ENCODE measurements around the gene BRSK2.

The BRSK2 gene

DNA sequence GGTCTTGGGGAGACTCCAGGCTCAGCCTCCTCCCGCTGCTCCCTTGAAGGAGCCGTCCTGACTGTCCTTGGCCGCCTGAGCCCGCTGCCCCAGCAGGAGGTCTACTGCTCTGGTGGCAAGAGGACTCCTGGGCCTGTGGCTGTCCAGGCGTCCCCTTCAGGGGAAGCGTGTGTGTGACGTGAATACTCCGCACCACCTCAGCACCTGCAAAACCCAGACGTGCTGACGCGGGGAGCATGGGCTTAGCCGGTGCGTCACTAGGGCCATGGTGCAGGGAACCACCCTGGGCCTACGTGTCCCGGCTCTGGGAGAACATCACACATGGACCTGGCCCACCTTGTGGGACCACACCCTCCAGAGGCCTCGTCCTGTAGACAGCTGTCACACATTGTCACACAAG, 30.2 kb upstream of the BRSK2 start:
- DNase-seq: no peak
- Mint-ChIP-seq H3K4me3 (no peak overlapping the region), H3K27me3 (ENCODE audit: low read depth, poor library complexity) (peaks cover 54% of the 10 kb centered on the region), H3K9me3 (peaks cover 27% of the 10 kb centered on the region), H3K36me3 (ENCODE audit: low read depth) (no peaks in the 10 kb centered on the region), H3K27ac (no peak overlapping the region), H3K4me1 (no peaks in the 10 kb centered on the region)
- TF ChIP-seq, protein P1, sequence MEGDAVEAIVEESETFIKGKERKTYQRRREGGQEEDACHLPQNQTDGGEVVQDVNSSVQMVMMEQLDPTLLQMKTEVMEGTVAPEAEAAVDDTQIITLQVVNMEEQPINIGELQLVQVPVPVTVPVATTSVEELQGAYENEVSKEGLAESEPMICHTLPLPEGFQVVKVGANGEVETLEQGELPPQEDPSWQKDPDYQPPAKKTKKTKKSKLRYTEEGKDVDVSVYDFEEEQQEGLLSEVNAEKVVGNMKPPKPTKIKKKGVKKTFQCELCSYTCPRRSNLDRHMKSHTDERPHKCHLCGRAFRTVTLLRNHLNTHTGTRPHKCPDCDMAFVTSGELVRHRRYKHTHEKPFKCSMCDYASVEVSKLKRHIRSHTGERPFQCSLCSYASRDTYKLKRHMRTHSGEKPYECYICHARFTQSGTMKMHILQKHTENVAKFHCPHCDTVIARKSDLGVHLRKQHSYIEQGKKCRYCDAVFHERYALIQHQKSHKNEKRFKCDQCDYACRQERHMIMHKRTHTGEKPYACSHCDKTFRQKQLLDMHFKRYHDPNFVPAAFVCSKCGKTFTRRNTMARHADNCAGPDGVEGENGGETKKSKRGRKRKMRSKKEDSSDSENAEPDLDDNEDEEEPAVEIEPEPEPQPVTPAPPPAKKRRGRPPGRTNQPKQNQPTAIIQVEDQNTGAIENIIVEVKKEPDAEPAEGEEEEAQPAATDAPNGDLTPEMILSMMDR (IDR thresholded peaks at IDR 0.05): no peak

DNA sequence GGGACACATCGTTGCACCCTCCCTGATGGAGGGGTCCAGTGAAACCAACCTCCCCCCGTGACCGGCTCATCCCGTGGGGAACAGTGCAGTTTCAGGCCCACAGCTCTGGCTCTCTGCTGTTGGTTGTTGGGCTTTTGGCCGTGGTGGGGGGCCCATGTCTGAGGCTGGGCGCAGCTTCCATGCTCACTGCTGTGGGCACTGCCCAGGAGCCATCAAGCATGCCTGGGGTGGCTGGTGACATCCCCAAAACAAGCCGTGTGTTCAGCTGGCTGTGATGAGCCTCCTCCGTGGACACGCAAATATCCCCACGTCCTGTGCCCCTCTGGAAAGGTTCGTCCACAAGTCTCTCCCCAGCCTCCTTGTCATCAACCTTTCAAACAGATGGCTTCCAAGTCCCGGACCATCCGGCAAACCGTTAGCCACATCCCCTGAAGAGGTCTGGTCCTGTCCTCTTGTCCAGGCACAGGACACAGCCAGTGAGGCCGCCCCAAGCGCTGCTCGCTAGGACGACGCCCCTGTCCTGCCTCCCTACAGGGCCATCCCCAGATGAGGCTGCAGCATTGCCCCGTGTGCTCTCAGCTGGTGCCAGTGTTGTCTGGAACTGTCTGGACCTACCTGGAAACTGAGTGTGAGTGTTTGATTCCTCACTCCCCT, 29.4 kb upstream of the BRSK2 start:
- no peak for DNase-seq
- Mint-ChIP-seq H3K27me3 (ENCODE audit: low read depth, poor library complexity) (peaks cover 55% of the 10 kb centered on the region), H3K9me3 (peaks cover 35% of the 10 kb centered on the region)

DNA sequence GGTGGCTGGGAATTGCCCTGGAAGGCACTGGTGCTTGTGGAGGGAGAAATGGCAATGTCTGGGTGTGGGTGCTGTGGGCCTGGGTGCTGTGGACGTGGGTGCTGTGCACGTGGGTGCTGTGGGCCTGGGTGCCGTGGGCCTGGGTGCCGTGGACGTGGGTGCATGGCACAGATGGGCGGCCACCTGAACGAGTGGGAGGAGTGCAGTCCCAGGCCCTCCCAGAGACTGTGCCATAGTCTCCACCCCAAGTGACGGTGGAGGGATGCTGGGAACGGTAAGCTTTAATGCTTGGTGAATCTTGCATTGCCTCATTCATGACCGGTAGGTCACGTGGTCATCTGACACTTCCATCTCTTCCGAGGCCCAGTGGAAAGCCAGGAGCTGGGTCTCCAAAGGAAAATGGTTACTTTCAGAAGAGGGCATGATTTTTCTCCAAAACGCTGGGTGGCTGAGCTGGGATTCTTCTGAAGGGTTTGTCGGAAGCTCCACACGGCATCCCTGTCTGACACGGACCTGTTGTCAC, 28.8 kb upstream of the BRSK2 start:
- TF ChIP-seq, protein P1 (IDR thresholded peaks at IDR 0.05): no peak
- Mint-ChIP-seq H3K4me1 (no peaks in the 10 kb centered on the region), H3K36me3 (ENCODE audit: low read depth) (no peaks in the 10 kb centered on the region), H3K4me3 (no peak overlapping the region), H3K27ac (no peak overlapping the region), H3K9me3 (peaks cover 39% of the 10 kb centered on the region), H3K27me3 (ENCODE audit: low read depth, poor library complexity) (peaks cover 55% of the 10 kb centered on the region)
- DNase-seq: no peak

More for the DNA sequence above, 29.4 kb upstream of the BRSK2 start:
- Mint-ChIP-seq H3K4me1 (no peaks in the 10 kb centered on the region), H3K36me3 (ENCODE audit: low read depth) (no peaks in the 10 kb centered on the region), H3K4me3 (no peak overlapping the region), H3K27ac (no peak overlapping the region)
- TF ChIP-seq, protein P1 (IDR thresholded peaks at IDR 0.05): no peak

DNA sequence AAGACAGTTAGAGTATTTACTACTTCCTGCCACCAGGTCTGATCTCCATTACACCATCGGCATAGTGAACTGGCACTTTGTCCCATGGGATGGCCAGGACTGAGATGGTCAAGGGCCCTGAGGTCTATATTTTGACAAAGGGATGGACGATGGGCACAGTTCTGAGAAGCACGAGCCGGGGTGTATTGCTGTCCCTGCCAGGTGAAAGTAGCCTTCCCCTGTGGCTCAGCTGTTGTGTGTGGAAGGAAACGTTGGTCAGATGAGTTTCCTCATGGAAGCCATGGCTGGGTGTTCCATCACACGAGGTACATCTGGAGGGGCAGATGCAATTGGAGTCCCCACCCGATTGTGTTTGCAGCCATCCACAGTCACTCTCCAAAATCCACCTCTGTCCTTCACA, 27.9 kb upstream of the BRSK2 start:
- TF ChIP-seq, protein P1 (IDR thresholded peaks at IDR 0.05): no peak
- DNase-seq: no peak
- Mint-ChIP-seq H3K4me1 (no peaks in the 10 kb centered on the region), H3K36me3 (ENCODE audit: low read depth) (no peaks in the 10 kb centered on the region), H3K9me3 (peaks cover 39% of the 10 kb centered on the region), H3K27me3 (ENCODE audit: low read depth, poor library complexity) (peaks cover 46% of the 10 kb centered on the region), H3K27ac (no peak overlapping the region), H3K4me3 (no peak overlapping the region)

DNA sequence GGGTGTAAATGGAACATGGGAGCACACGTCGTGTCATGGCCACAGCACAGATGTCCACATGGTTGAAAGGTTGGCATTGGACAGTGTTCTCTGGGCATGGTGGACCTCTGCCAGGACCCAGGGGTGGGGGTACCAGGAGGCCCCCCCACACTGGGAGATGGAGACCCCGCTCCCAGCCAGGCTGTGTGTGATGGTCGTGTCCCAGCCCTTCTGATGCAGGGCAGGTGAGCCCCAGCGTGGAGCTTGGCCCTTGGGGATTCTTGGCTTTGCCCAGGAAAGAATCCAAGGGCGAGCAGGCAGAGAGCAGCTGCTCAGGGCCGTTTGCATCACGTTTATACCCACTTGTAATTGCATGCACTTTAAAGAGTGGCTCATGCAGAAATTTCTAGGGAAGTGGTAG, 22.0 kb upstream of the BRSK2 start:
- TF ChIP-seq, protein P1 (IDR thresholded peaks at IDR 0.05): no peak
- DNase-seq: no peak
- no peak overlapping the region for H3K27ac Mint-ChIP-seq
- H3K36me3 Mint-ChIP-seq (ENCODE audit: low read depth): no peaks in the 10 kb centered on the region
- peaks cover 46% of the 10 kb centered on the region for H3K9me3 Mint-ChIP-seq
- no peak overlapping the region for H3K4me3 Mint-ChIP-seq
- H3K4me1 Mint-ChIP-seq: no peaks in the 10 kb centered on the region
- H3K27me3 Mint-ChIP-seq (ENCODE audit: low read depth, poor library complexity): peaks cover 37% of the 10 kb centered on the region

DNA sequence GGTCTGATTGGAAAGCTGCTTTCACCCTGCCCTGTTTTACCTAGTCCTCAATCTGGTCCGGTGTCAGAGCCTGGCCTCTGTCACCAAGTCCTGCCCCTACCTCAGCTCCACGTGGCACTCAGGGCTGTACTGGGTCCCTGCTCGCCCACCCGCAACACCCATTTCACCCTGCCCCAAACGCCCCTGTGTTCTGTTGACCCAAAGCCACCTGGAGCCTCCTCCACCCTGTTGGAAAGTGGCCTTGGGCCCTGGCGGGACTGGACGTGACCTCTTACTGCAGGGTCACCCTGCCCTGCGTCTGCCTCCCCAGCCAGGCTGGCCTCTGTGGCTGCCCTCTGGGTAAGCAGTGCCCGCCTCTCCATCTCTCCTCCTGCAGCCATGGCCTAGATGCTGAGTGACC, 21.5 kb upstream of the BRSK2 start:
- TF ChIP-seq, protein P1 (IDR thresholded peaks at IDR 0.05): no peak
- Mint-ChIP-seq H3K27me3 (ENCODE audit: low read depth, poor library complexity) (peaks cover 34% of the 10 kb centered on the region), H3K4me3 (no peak overlapping the region), H3K4me1 (no peaks in the 10 kb centered on the region), H3K36me3 (ENCODE audit: low read depth) (no peaks in the 10 kb centered on the region), H3K9me3 (peaks cover 46% of the 10 kb centered on the region), H3K27ac (no peak overlapping the region)
- DNase-seq: no peak

Data from nephron progenitor cell (in vitro differentiated cells).